Duodenal mucosa (tissue), 2 donors: ENCODE measurements around the gene CDC42BPB.

Experiments used
- H3K27ac ChIP-seq: one replicate; pipeline ENCODE4 v1.7.0; 2013; ENCODE audit warnings: low read depth, low read length
- H3K27me3 ChIP-seq, 2 donors: one replicate each; pipeline ENCODE4 v1.7.0; 2013; ENCODE audit warnings: low read length in 2 of 2, control low read depth in 1 of 2; ENCODE audit not compliant: insufficient read depth in 2 of 2, control insufficient read depth in 1 of 2
- H3K36me3 ChIP-seq, 2 donors: one replicate each; pipeline ENCODE4 v1.7.0; 2013; ENCODE audit warnings: low read length in 2 of 2, control low read depth in 1 of 2; ENCODE audit not compliant: insufficient read depth in 2 of 2, control insufficient read depth in 1 of 2
- H3K4me1 ChIP-seq, 2 donors: one replicate each; pipeline ENCODE4 v1.7.0; 2013; ENCODE audit warnings: low read length in 2 of 2, control low read depth in 1 of 2; ENCODE audit not compliant: insufficient read depth in 2 of 2, control insufficient read depth in 1 of 2
- H3K4me3 ChIP-seq, 2 donors: one replicate each; pipeline ENCODE4 v1.7.0; 2013; ENCODE audit warnings: low read length in 2 of 2, low read depth in 1 of 2
- H3K9ac ChIP-seq, 2 donors: one replicate each; pipeline ENCODE4 v1.7.0; 2013; ENCODE audit warnings: low read length in 2 of 2, low read depth in 1 of 2
- H3K9me3 ChIP-seq, 2 donors: one replicate each; pipeline ENCODE4 v1.7.0; 2013; ENCODE audit warnings: low read length in 2 of 2, control low read depth in 1 of 2; ENCODE audit not compliant: control insufficient read depth in 1 of 2

CDC42BPB gene

GRCh38 chr14:102994689-102995088 is 62.7 kb downstream of the CDC42BPB start:
- no peak overlapping the region for H3K27ac ChIP-seq
- no peak overlapping the region for H3K4me3 ChIP-seq
- no peaks in the 10 kb centered on the region for H3K9me3 ChIP-seq
- no peak overlapping the region for H3K9ac ChIP-seq
- no peaks in the 10 kb centered on the region for H3K27me3 ChIP-seq
- peaks cover 26 to 51% of the 10 kb centered on the region in 2 donors for H3K36me3 ChIP-seq
- peaks cover 12 to 18% of the 10 kb centered on the region in 2 donors for H3K4me1 ChIP-seq

- no peaks in the 10 kb centered on the region for H3K27me3 ChIP-seq
These were observed 63.8 kb downstream of the CDC42BPB start for GRCh38 chr14:102993523-102993922.

GRCh38 chr14:102991376-102991775 is 66.0 kb downstream of the CDC42BPB start:
- Histone ChIP-seq H3K4me1 (peaks cover 12 to 18% of the 10 kb centered on the region in 2 donors), H3K4me3 (no peak overlapping the region), H3K36me3 (peaks cover 9 to 47% of the 10 kb centered on the region in 2 donors), H3K9me3 (peaks cover 5 to 8% of the 10 kb centered on the region in 2 donors), H3K27ac (no peak overlapping the region), H3K9ac (no peak overlapping the region), H3K27me3 (no peaks in the 10 kb centered on the region)

More at GRCh38 chr14:102993523-102993922, 63.8 kb downstream of the CDC42BPB start:
- Histone ChIP-seq H3K27ac (no peak overlapping the region), H3K4me1 (peaks cover 12 to 18% of the 10 kb centered on the region in 2 donors), H3K9me3 (peaks cover under 1 to 2% of the 10 kb centered on the region in 2 donors), H3K36me3 (peaks cover 20 to 46% of the 10 kb centered on the region in 2 donors), H3K9ac (no peak overlapping the region), H3K4me3 (no peak overlapping the region)

- H3K9me3 ChIP-seq = peaks cover 5 to 8% of the 10 kb centered on the region in 2 donors
- H3K27ac ChIP-seq = no peak overlapping the region
- no peak overlapping the region for H3K4me3 ChIP-seq
- peaks cover 18 to 75% of the 10 kb centered on the region in 2 donors for H3K36me3 ChIP-seq
- H3K9ac ChIP-seq = no peak overlapping the region
- peaks cover 0 to under 1% of the 10 kb centered on the region in 2 donors for H3K4me1 ChIP-seq
- H3K27me3 ChIP-seq = no peaks in the 10 kb centered on the region
These were observed 69.3 kb downstream of the CDC42BPB start for GRCh38 chr14:102988054-102988453.

- H3K9me3 ChIP-seq = peaks cover 5 to 8% of the 10 kb centered on the region in 2 donors
- H3K36me3 ChIP-seq = peaks cover 18 to 75% of the 10 kb centered on the region in 2 donors
- H3K9ac ChIP-seq = no peak overlapping the region
- no peaks in the 10 kb centered on the region for H3K4me1 ChIP-seq
- no peak overlapping the region for H3K27ac ChIP-seq
- no peak overlapping the region for H3K4me3 ChIP-seq
- no peaks in the 10 kb centered on the region for H3K27me3 ChIP-seq
These were observed 70.4 kb downstream of the CDC42BPB start for GRCh38 chr14:102986810-102987579.

GRCh38 chr14:102985665-102986064 is 71.7 kb downstream of the CDC42BPB start:
- peaks cover 23 to 77% of the 10 kb centered on the region in 2 donors for H3K36me3 ChIP-seq
- H3K4me1 ChIP-seq = no peaks in the 10 kb centered on the region
- no peak overlapping the region for H3K4me3 ChIP-seq
- no peak overlapping the region for H3K9ac ChIP-seq
- no peak overlapping the region for H3K27ac ChIP-seq
- no peaks in the 10 kb centered on the region for H3K27me3 ChIP-seq
- peaks cover 5 to 8% of the 10 kb centered on the region in 2 donors for H3K9me3 ChIP-seq

- peaks cover 20 to 79% of the 10 kb centered on the region in 2 donors for H3K36me3 ChIP-seq
- H3K9me3 ChIP-seq = peaks cover 5 to 8% of the 10 kb centered on the region in 2 donors
- H3K4me3 ChIP-seq = no peak overlapping the region
- no peak overlapping the region for H3K27ac ChIP-seq
- no peaks in the 10 kb centered on the region for H3K4me1 ChIP-seq
- H3K9ac ChIP-seq = no peak overlapping the region
- H3K27me3 ChIP-seq = no peaks in the 10 kb centered on the region
These were observed 72.8 kb downstream of the CDC42BPB start for GRCh38 chr14:102984336-102985102.

GRCh38 chr14:102983496-102983895 is 73.9 kb downstream of the CDC42BPB start:
- Histone ChIP-seq H3K27me3 (no peaks in the 10 kb centered on the region), H3K4me1 (no peaks in the 10 kb centered on the region), H3K9ac (no peak overlapping the region), H3K27ac (no peak overlapping the region), H3K36me3 (peaks cover 20 to 80% of the 10 kb centered on the region in 2 donors), H3K9me3 (peaks cover 3 to 7% of the 10 kb centered on the region in 2 donors), H3K4me3 (no peak overlapping the region)

GRCh38 chr14:102982852-102983470 is 74.4 kb downstream of the CDC42BPB start:
- Histone ChIP-seq H3K36me3 (peaks cover 24 to 82% of the 10 kb centered on the region in 2 donors), H3K9ac (no peak overlapping the region), H3K4me1 (no peaks in the 10 kb centered on the region), H3K27ac (no peak overlapping the region), H3K4me3 (no peak overlapping the region), H3K27me3 (no peaks in the 10 kb centered on the region), H3K9me3 (peaks cover 0 to 3% of the 10 kb centered on the region in 2 donors)

- Histone ChIP-seq H3K9me3 (no peaks in the 10 kb centered on the region), H3K36me3 (peaks cover 26 to 85% of the 10 kb centered on the region in 2 donors)
These were observed 76.9 kb downstream of the CDC42BPB start for GRCh38 chr14:102980409-102980810.

More at GRCh38 chr14:102980409-102980810, 76.9 kb downstream of the CDC42BPB start:
- Histone ChIP-seq H3K4me3 (no peak overlapping the region), H3K27ac (no peak overlapping the region), H3K9ac (no peak overlapping the region), H3K27me3 (no peaks in the 10 kb centered on the region), H3K4me1 (no peaks in the 10 kb centered on the region)
